SK-N-SH (cell line): Measurements from ENCODE around the gene MINDY4. TPM values are rescaled to one million over a fixed set of nuclear protein-coding genes. Genes with fewer than 3 reads are reported as not detected.

Experiments used
- CTCF ChIA-PET: fragments of 300-600, 350-600 bp; formaldehyde crosslinking; extraction: SDS; loops from one replicate; lab custom pipeline; 2021; lab: Yijun Ruan, JAX
- POLR2A ChIA-PET: fragments of 350-600 bp; sonication (Branson Sonifier 250); formaldehyde crosslinking; extraction: SDS; loops from one replicate; lab custom pipeline; 2020; ENCODE audit warnings: antibody characterized with exemption, inconsistent platforms; lab: Yijun Ruan, JAX
- DNase-seq: peaks from one replicate; pipeline ENCODE4 v3.0.0; 2012
- H2AFZ ChIP-seq: fragments of 200-600 bp; sonication (generic); 2 replicates; pipeline ENCODE4 v1.8.1; 2016; ENCODE audit warnings: antibody characterized with exemption, mild to moderate bottlenecking, low read depth
- H3F3A ChIP-seq: fragments of 200-600 bp; sonication (generic); replicated peaks from 2 replicates; pipeline ENCODE3; 2016; ENCODE audit warnings: antibody characterized with exemption, mild to moderate bottlenecking; ENCODE audit not compliant: insufficient read depth
- H3K27ac ChIP-seq, 2 experiments: fragments of 200-500 bp in 1 of 2; fragments of 200-600 bp in 1 of 2; sonication (Bioruptor generic) in 1 of 2; sonication (generic), shearing (Covaris generic) in 1 of 2; 2 replicates each; pipeline versions ENCODE4 v1.5.1 to v1.6.1; 2014 to 2016; ENCODE audit warnings: low read depth in 2 of 2, inconsistent platforms in 1 of 2, low read length in 1 of 2, mild to moderate bottlenecking in 1 of 2, mixed read lengths in 1 of 2
- H3K27me3 ChIP-seq: fragments of 200-600 bp; sonication (generic), shearing (Covaris generic); 2 replicates; pipeline ENCODE4 v1.6.1; 2016; ENCODE audit warnings: mixed run types; ENCODE audit not compliant: insufficient read depth
- H3K36me3 ChIP-seq, 2 experiments: fragments of 200-500 bp in 1 of 2; fragments of 200-600 bp in 1 of 2; sonication (Bioruptor generic) in 1 of 2; sonication (generic) in 1 of 2; replicated peaks in 1 of 2; 2 replicates each; pipeline versions ENCODE3 to v1.5.1; 2014 to 2016; ENCODE audit warnings: low read length in 1 of 2, mild to moderate bottlenecking in 1 of 2; ENCODE audit not compliant: insufficient read depth in 2 of 2, control insufficient read depth in 1 of 2
- H3K4me1 ChIP-seq, 2 experiments: fragments of 200-500 bp in 1 of 2; fragments of 200-600 bp in 1 of 2; sonication (Bioruptor generic) in 1 of 2; sonication (generic), shearing (Covaris generic) in 1 of 2; 2 replicates each; pipeline versions ENCODE4 v1.5.1 to v1.6.1; 2014 to 2016; ENCODE audit warnings: low read depth in 1 of 2, low read length in 1 of 2, mixed run types in 1 of 2; ENCODE audit not compliant: insufficient read depth in 2 of 2, control insufficient read depth in 1 of 2
- H3K4me2 ChIP-seq: fragments of 200-600 bp; sonication (generic), shearing (Covaris generic); 2 replicates; pipeline ENCODE4 v1.6.1; 2017; ENCODE audit warnings: mixed run types
- H3K4me3 ChIP-seq, 2 experiments: fragments of 200-500 bp in 1 of 2; fragments of 200-600 bp in 1 of 2; sonication (Bioruptor generic) in 1 of 2; sonication (generic), shearing (Covaris generic) in 1 of 2; 2 replicates each; pipeline versions ENCODE4 v1.5.1 to v1.8.1; 2014 to 2016; ENCODE audit warnings: low read depth in 2 of 2, inconsistent platforms in 1 of 2, low read length in 1 of 2, mild to moderate bottlenecking in 1 of 2, mixed read lengths in 1 of 2, moderate library complexity in 1 of 2
- H3K79me2 ChIP-seq: fragments of 200-600 bp; sonication (generic); 2 replicates; pipeline ENCODE4 v1.8.1; 2017; ENCODE audit warnings: mild to moderate bottlenecking; ENCODE audit not compliant: insufficient read depth
- H3K9ac ChIP-seq: fragments of 200-600 bp; sonication (generic); 2 replicates; pipeline ENCODE4 v1.6.1; 2017; ENCODE audit warnings: mixed run types
- H3K9me2 ChIP-seq: fragments of 200-600 bp; sonication (generic); 2 replicates; pipeline ENCODE4 v1.6.1; 2017; ENCODE audit warnings: mixed run types
- H3K9me3 ChIP-seq: fragments of 200-600 bp; sonication (generic); 2 replicates; pipeline ENCODE4 v1.6.1; 2017; ENCODE audit warnings: mixed run types, mild to moderate bottlenecking, moderate library complexity
- H4K20me1 ChIP-seq: fragments of 200-600 bp; sonication (generic); 2 replicates; pipeline ENCODE4 v1.6.1; 2017; ENCODE audit warnings: mild to moderate bottlenecking, mixed run types; ENCODE audit not compliant: insufficient read depth
- CHD2 ChIP-seq: fragments of 150-350 bp; IDR thresholded peaks from 2 replicates; pipeline ENCODE4 v1.6.1; 2018; ENCODE audit warnings: low read length; ENCODE audit not compliant: partially characterized antibody
- EP300 ChIP-seq, 2 experiments: IDR thresholded peaks; 2 replicates each; pipeline versions ENCODE4 v1.4.0 to v1.6.1; 2012; ENCODE audit warnings: borderline replicate concordance in 1 of 2, low read depth in 1 of 2, low read length in 1 of 2
- EZH2phosphoT487 ChIP-seq: fragments of 200-600 bp; sonication (generic); IDR thresholded peaks from 2 replicates; pipeline ENCODE4 v1.6.1; 2017; ENCODE audit warnings: low read depth, mixed run types, mild to moderate bottlenecking, antibody characterized with exemption, moderate library complexity, borderline replicate concordance
- FOXJ3 ChIP-seq: sonication (generic); formaldehyde crosslinking; IDR thresholded peaks from 2 replicates; pipeline ENCODE4 v1.5.1; 2020; ENCODE audit warnings: mild to moderate bottlenecking, missing genetic modification reagents
- GATA2 ChIP-seq: sonication (generic); formaldehyde crosslinking; IDR thresholded peaks from 2 replicates; pipeline ENCODE4 v1.5.0; 2020; ENCODE audit warnings: mild to moderate bottlenecking, missing genetic modification reagents
- MEF2A ChIP-seq: IDR thresholded peaks from 2 replicates; pipeline ENCODE4 v1.4.0; 2012; ENCODE audit warnings: low read depth, borderline replicate concordance
- NRF1 ChIP-seq: IDR thresholded peaks from 2 replicates; pipeline ENCODE4 v1.6.1; 2012; ENCODE audit warnings: low read depth, mild to moderate bottlenecking, low read length
- POLR2AphosphoS5 ChIP-seq: IDR thresholded peaks from 2 replicates; pipeline ENCODE4 v1.6.1; 2012; ENCODE audit warnings: low read depth, low read length
- RAD21 ChIP-seq: IDR thresholded peaks from 2 replicates; pipeline ENCODE4 v1.6.1; 2012; ENCODE audit warnings: mild to moderate bottlenecking, low read length
- RXRA ChIP-seq: IDR thresholded peaks from 2 replicates; pipeline ENCODE4 v1.4.0; 2012; ENCODE audit warnings: low read depth, mild to moderate bottlenecking, borderline replicate concordance
- SMC3 ChIP-seq: IDR thresholded peaks from 2 replicates; pipeline ENCODE4 v1.6.1; 2012; ENCODE audit warnings: low read depth, low read length, improper control_type of control experiment
- TCF12 ChIP-seq: IDR thresholded peaks from 2 replicates; pipeline ENCODE4 v1.4.0; 2012
- TEAD4 ChIP-seq: IDR thresholded peaks from 2 replicates; pipeline ENCODE4 v1.4.0; 2012; ENCODE audit warnings: mild to moderate bottlenecking, borderline replicate concordance; ENCODE audit not compliant: insufficient read depth
- YY1 ChIP-seq: IDR thresholded peaks from 2 replicates; pipeline ENCODE4 v1.4.0; 2012; ENCODE audit warnings: low read depth, mild to moderate bottlenecking
- WGBS: methylation state at CpG from one replicate; pipeline ENCODE4 v1.1.6; 2017; ENCODE audit warnings: low lambda C conversion rate; 5-methylcytosine and 5-hydroxymethylcytosine counted together
- polyA plus RNA-seq, 3 experiments: library from polyadenylated mRNA; depleted of rRNA; stranded (reverse); fragments of >200 nt; gene quantifications; 2 replicates each; pipeline ENCODE4 v1.2.3, GENCODE V29; 2012
- TF ChIP-seq, protein P1 (sequence below): fragments of 200-600 bp; sonication (generic); IDR thresholded peaks from 2 replicates; pipeline ENCODE4 v1.6.1; 2017; ENCODE audit warnings: antibody characterized with exemption, mild to moderate bottlenecking, moderate library complexity
- TF ChIP-seq, protein P2 (sequence below): IDR thresholded peaks from 2 replicates; pipeline ENCODE4 v1.4.0; 2012; ENCODE audit warnings: low read depth, borderline replicate concordance
- TF ChIP-seq, protein P3 (sequence below): fragments of 150-350 bp; IDR thresholded peaks from 2 replicates; pipeline ENCODE4 v1.6.1; 2016; ENCODE audit warnings: mild to moderate bottlenecking, low read depth, low read length
- TF ChIP-seq, protein P4 (sequence below): IDR thresholded peaks from 2 replicates; pipeline ENCODE4 v1.4.0; 2012; ENCODE audit warnings: low read depth, borderline replicate concordance
- TF ChIP-seq, protein P5 (sequence below): IDR thresholded peaks from 2 replicates; pipeline ENCODE4 v1.4.0; 2012; ENCODE audit warnings: low read depth
- TF ChIP-seq, protein P6 (sequence below): fragments of 150-350 bp; IDR thresholded peaks from 2 replicates; pipeline ENCODE4 v1.6.1; 2017; ENCODE audit warnings: antibody characterized with exemption, low read length, low read depth, borderline replicate concordance

The MINDY4 gene
- polyA plus RNA-seq, 1 of the 3 experiments (the other 2 are of a cell fraction): 1.8 TPM

DNA sequence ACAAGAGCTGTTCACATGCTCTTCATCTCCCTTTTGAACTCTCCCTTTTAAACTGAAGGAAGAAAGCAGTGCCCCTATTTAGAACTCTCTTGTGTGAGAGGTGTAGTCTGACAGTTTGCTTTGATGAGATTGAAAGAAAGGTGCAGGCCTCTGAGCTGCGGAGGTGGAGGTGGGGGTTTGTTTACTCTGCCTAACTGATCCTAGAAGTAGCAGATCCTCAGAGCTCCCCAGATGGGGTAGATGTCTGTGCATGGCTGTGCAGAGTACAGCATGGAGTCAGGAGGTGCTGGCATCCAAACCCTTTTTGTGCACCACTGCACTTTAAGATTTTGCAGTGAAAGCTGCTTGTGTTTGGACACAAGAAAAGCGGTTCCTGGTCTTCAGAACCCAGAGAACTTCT lies 58.3 kb downstream of the MINDY4 start:
- no peak overlapping the region for H3K27ac ChIP-seq
- CTCF ChIA-PET: interaction anchor here (2.5 kb wide), 1 partner anchor 109 kb away, joined by 10 read pairs; no protein-coding TSS in a partner anchor
- no peaks in the 10 kb centered on the region for H3K9me2 ChIP-seq
- no peaks in the 10 kb centered on the region for H3K9me3 ChIP-seq
- no peak overlapping the region for H3K4me3 ChIP-seq
- no peak overlapping the region for H2AFZ ChIP-seq
- POLR2A ChIA-PET: no interaction called here
- H3F3A ChIP-seq: no peaks in the 10 kb centered on the region
- no peaks in the 10 kb centered on the region for H3K79me2 ChIP-seq
- H3K4me1 ChIP-seq: no peaks in the 10 kb centered on the region
- no peak overlapping the region for H3K4me2 ChIP-seq
- TF ChIP-seq NRF1: no peak
- TF ChIP-seq, protein P1, sequence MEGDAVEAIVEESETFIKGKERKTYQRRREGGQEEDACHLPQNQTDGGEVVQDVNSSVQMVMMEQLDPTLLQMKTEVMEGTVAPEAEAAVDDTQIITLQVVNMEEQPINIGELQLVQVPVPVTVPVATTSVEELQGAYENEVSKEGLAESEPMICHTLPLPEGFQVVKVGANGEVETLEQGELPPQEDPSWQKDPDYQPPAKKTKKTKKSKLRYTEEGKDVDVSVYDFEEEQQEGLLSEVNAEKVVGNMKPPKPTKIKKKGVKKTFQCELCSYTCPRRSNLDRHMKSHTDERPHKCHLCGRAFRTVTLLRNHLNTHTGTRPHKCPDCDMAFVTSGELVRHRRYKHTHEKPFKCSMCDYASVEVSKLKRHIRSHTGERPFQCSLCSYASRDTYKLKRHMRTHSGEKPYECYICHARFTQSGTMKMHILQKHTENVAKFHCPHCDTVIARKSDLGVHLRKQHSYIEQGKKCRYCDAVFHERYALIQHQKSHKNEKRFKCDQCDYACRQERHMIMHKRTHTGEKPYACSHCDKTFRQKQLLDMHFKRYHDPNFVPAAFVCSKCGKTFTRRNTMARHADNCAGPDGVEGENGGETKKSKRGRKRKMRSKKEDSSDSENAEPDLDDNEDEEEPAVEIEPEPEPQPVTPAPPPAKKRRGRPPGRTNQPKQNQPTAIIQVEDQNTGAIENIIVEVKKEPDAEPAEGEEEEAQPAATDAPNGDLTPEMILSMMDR: no peak
- TF ChIP-seq EP300 (IDR thresholded peaks at IDR 0.05; ENCODE audit: borderline replicate concordance in 1 of 2, low read depth in 1 of 2, low read length in 1 of 2): no peak
- TF ChIP-seq, protein P2, sequence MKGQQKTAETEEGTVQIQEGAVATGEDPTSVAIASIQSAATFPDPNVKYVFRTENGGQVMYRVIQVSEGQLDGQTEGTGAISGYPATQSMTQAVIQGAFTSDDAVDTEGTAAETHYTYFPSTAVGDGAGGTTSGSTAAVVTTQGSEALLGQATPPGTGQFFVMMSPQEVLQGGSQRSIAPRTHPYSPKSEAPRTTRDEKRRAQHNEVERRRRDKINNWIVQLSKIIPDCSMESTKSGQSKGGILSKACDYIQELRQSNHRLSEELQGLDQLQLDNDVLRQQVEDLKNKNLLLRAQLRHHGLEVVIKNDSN: no peak
- no peak for TF ChIP-seq CHD2
- no peak for TF ChIP-seq SMC3
- TF ChIP-seq EZH2phosphoT487: no peak
- TF ChIP-seq GATA2 (CRISPR knock-in tag): no peak
- TF ChIP-seq FOXJ3 (CRISPR knock-in tag): no peak
- no peak for DNase-seq
- no peak overlapping the region for H3K9ac ChIP-seq
- no peaks in the 10 kb centered on the region for H3K27me3 ChIP-seq
- peaks cover 0 to 2% of the 10 kb centered on the region in 2 experiments for H3K36me3 ChIP-seq
- 94% methylated on average over 2 of the region's 2 CpGs for WGBS
- H4K20me1 ChIP-seq: no peaks in the 10 kb centered on the region

DNA sequence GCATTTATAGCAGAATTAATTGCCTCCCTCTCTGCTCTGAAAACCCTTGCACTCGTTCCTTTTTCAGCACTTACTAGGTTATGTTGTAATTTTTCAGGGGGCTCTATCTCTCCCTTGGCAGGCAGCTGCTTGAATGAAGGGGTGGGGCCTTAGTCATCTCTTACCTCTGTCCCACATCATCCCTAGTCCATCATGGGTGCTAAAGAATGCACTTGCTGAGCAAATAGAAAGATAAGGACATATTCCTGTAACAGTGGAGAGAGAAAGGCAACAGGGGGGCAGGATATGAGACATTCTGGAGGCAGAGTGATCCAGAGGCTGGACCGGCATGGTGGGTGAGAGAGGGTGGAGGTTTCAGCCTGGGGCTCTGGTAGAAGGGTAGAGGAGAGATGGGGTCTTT lies 60.0 kb downstream of the MINDY4 start:
- Histone ChIP-seq H3K9ac (no peak overlapping the region), H4K20me1 (no peaks in the 10 kb centered on the region)
- TF ChIP-seq TCF12 (no peak), FOXJ3 (CRISPR knock-in tag) (no peak), TEAD4 (no peak), NRF1 (no peak), YY1 (no peak), RXRA (no peak), POLR2AphosphoS5 (no peak), RAD21 (no peak), MEF2A (no peak)
- TF ChIP-seq, protein P3, sequence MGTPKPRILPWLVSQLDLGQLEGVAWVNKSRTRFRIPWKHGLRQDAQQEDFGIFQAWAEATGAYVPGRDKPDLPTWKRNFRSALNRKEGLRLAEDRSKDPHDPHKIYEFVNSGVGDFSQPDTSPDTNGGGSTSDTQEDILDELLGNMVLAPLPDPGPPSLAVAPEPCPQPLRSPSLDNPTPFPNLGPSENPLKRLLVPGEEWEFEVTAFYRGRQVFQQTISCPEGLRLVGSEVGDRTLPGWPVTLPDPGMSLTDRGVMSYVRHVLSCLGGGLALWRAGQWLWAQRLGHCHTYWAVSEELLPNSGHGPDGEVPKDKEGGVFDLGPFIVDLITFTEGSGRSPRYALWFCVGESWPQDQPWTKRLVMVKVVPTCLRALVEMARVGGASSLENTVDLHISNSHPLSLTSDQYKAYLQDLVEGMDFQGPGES: no peak
- TF ChIP-seq, protein P4, sequence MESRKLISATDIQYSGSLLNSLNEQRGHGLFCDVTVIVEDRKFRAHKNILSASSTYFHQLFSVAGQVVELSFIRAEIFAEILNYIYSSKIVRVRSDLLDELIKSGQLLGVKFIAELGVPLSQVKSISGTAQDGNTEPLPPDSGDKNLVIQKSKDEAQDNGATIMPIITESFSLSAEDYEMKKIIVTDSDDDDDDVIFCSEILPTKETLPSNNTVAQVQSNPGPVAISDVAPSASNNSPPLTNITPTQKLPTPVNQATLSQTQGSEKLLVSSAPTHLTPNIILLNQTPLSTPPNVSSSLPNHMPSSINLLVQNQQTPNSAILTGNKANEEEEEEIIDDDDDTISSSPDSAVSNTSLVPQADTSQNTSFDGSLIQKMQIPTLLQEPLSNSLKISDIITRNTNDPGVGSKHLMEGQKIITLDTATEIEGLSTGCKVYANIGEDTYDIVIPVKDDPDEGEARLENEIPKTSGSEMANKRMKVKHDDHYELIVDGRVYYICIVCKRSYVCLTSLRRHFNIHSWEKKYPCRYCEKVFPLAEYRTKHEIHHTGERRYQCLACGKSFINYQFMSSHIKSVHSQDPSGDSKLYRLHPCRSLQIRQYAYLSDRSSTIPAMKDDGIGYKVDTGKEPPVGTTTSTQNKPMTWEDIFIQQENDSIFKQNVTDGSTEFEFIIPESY: no peak
- TF ChIP-seq, protein P2: no peak
- TF ChIP-seq, protein P5, sequence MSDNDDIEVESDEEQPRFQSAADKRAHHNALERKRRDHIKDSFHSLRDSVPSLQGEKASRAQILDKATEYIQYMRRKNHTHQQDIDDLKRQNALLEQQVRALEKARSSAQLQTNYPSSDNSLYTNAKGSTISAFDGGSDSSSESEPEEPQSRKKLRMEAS: no peak
- TF ChIP-seq, protein P6, sequence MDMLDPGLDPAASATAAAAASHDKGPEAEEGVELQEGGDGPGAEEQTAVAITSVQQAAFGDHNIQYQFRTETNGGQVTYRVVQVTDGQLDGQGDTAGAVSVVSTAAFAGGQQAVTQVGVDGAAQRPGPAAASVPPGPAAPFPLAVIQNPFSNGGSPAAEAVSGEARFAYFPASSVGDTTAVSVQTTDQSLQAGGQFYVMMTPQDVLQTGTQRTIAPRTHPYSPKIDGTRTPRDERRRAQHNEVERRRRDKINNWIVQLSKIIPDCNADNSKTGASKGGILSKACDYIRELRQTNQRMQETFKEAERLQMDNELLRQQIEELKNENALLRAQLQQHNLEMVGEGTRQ: no peak

More for the DNA sequence above, 60.0 kb downstream of the MINDY4 start:
- no peaks in the 10 kb centered on the region for H3K36me3 ChIP-seq
- no peak overlapping the region for H3K27ac ChIP-seq
- H3K79me2 ChIP-seq: no peaks in the 10 kb centered on the region
- ChIA-PET POLR2A (no interaction called here), CTCF (no interaction called here)
- H2AFZ ChIP-seq: no peak overlapping the region
- H3K27me3 ChIP-seq: no peaks in the 10 kb centered on the region
- no peaks in the 10 kb centered on the region for H3F3A ChIP-seq
- no peak overlapping the region for H3K4me3 ChIP-seq
- H3K4me1 ChIP-seq: no peaks in the 10 kb centered on the region
- no peaks in the 10 kb centered on the region for H3K9me3 ChIP-seq
- no peak for DNase-seq
- no peaks in the 10 kb centered on the region for H3K9me2 ChIP-seq
- H3K4me2 ChIP-seq: no peak overlapping the region
- 74% methylated on average over 2 of the region's 2 CpGs for WGBS
